Measurements from ENCODE around the gene REEP6.

- TF ChIP-seq POLR2AphosphoS5 (IDR thresholded peaks at IDR 0.05; ENCODE audit: low read depth, low read length) = no peak
- TF ChIP-seq TAF1 (IDR thresholded peaks at IDR 0.05; ENCODE audit: borderline replicate concordance, low read depth, low read length) = no peak
These were observed 27.5 kb downstream of the REEP6 start for GRCh38 chr19:1518471-1518870.

Measured in GM12892 (cell line).